Measurements from ENCODE around the gene FGR.
"Not testable (repeated sequence)": the region's sequence is repeated elsewhere in the genome, so short reads cannot be mapped to it uniquely, and the experiment has no call there.

Gene FGR

DNA sequence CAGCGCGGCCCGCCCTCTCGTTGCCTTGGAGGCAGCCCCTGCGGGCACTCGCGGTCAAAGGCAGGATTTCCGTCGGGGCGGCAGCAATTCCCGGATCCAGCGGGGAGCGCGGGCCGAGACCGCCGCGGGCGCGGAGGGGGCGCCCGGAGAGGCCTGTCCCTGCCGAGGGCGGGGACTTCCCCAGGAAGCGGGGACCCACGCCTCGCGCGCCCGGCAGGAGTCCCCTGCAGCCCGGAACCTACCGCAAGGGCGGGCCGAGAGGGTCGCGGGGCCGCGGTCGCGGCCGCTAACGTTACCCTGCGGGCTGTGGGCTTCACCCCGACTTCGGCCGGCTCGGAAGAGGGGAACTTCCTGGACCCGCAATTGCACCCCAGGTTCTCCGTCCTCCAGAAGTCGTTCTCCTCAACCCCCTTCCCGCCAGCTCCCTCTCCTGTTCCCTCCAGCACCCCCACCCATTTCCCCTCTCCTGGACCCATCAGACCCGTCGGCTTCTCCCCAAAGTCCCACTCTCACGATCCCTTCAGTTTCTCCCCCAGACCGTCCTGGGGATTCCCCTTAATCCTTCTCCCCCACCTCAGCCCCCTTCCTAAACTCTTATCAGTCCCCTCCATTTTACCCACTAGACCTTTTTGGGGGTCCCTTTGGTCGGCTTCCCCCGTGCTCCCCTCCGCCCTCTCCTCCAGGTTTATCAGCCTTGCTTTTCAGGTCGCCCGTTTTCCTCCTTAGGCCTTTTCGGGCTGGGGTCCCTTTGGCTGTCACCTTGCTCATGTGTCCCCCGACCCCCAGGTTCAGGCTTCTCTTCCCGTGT is 604 bp downstream of the FGR start:
- DNase-seq, result peak in 1 of 2 experiments; percentile 6

DNA sequence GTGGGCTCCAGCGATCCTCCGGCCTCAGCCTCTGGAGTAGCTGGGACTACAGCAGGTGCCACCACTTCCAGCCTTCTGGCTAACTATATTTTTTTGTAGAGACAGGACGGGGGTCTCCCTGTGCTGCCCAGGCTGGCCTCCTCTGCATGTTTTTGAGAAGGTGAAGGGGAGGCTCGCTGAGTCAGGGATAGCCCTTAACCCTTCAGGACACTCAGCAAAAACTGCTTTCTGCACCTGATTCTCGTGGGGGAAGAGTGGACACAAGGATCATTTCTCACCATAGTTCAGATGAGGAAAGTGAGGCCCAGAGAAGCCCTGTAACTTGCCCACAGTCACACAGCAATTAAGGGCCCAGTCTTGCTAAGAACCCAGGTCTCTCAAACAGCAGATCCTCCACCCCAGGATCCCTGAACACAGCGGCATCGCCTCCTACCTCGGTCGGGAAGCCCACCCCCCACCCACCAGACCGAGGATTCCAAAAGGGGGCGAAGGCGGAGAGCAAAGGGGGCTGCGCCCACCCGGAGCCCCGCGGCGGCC is 1.3 kb downstream of the FGR start:
- no peak for DNase-seq

DNA sequence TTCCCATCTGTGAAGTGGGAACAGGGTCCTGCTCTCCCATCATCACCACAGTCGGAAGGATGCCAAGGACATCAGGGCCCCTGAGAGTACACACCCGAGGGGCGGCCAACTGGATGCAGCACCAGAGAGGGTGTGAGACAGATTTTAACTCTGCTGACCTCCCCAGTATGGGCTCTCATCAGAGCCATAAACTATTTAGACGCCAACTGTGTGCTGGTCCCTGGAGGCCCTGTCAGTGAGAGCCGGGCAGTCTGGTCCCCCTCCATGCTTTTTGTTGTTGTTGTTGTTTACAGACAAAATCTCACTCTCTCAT is 1.7 kb downstream of the FGR start:
- no peak for DNase-seq

DNA sequence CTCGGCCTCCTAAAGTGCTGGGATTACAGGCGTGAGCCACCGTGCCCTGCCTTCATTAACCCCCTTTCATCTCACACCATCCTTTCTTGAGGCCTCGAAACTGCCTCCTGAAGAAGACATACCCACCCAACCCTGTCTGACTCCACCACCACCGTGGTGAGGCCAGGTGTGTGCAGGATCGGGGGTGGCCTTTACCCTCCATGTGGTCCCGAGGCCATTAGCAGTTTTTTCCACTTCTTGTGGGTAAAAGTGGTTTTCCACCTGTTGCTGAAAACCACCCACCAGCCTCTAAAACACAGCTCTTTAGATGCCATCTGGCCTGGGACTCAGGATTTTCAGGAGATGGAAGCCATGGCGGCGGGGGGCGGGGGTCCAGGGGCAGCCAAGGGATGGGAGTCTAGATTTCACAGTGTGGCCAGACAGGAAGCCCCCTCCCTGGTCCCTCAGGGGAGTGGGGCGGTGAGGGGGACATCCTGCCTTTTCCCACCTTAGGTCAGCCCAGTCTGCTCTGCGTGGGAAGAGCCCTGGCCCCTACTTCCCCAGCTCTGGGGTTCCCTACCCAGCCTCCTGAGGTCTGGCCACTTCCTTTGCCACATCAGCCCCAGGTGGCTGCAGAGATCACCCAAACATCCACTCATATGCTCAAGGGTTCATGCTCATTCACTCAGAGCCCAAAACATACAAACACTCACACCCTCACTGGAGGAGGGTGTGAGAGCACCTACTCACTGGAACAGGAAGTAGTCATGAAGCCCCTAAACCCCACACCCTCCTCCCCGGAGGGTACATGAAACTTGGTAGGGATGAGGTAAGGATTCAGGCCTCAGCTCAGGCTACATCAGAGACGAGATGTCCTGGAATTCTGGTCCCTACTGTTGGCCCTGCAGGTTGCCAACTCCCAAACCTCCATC is 2.3 kb downstream of the FGR start:
- DNase-seq, result no peak

DNA sequence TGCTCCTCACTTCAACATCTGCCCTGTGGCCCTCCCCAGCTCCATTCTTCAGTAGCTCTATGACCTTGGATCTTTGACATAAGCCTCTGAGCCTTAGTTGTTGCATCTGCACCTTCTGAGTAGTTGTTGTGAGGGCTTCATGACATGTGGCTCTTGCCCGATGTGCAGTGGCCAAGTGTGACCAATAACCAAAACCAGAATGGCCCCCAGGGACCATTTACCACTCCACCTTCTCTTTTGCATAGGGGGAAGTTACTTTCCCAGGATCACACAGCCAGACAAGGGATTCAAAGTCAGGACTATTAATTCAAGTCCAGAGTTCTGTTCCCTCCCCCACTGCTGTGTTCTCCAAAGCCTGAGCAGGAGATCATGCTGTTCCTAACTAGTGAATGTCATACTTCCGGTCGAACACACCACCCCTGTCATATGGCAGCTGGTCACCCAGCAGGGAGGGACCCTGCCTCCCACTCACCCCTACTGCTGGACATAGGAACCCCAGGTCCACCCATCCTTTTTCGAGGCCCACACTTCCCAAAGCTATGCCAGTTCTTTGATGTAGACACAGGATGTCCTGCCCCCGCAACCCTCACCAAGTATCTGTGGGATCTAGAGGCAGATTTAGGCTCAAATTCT is 4.0 kb downstream of the FGR start:
- no peak for DNase-seq

DNA sequence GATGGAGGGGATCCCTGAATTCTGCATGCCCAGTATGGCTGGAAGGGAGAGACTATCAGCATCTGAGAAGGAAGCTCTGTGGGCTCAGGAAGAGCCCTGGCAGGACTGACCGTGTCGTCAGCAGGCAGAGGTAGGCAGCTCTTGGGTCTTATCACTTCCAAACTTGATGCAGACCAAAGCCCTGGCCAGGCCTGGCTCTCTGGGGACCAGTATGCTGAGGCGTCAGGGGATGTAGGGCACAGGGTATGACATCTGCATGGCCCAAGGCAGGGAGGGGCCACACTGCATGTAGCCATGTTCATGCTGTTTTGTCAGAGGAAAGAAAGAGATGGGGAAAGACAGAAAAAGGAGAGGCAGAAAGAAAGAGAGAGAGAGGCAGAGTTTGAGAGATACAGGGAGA is 6.3 kb downstream of the FGR start:
- DNase-seq, result no peak

DNA sequence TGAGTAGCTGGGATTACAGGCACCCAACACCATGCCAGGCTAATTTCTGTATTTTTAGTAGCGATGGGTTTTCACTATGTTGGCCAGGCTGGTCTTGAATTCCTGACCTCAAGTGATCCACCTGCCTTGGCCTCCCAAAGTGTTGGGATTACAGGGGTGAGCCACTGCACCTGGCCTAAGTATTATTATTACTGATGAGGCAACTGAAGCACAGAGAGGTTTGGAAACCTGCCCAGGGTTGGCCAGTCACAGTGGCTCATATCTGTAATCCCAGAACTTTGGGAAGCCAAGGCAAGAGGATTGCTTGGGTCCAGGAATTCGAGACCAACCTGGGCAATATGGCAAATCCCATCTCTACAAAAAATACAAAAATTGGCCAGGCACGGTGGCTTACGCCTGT is 7.3 kb downstream of the FGR start:
- DNase-seq, result not testable (repeated sequence)

DNA sequence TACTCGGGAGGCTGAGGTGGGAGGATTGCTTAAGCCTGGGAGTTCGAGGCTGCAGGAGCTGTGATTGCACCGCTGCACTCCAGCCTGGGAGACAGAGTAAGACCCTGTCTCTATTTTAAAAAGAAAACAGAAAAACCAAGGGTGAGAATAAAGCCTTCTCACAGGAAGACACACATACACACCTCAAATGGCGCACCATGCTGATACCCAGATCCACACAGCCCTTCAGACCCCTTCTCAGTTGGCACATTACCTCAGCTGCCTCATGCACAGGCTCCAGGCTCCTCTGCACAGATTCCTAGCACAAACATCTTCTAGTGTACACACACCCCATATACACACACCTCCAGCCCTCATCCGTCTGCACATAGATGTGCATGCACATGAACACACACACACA is 7.9 kb downstream of the FGR start:
- no peak for DNase-seq

DNA sequence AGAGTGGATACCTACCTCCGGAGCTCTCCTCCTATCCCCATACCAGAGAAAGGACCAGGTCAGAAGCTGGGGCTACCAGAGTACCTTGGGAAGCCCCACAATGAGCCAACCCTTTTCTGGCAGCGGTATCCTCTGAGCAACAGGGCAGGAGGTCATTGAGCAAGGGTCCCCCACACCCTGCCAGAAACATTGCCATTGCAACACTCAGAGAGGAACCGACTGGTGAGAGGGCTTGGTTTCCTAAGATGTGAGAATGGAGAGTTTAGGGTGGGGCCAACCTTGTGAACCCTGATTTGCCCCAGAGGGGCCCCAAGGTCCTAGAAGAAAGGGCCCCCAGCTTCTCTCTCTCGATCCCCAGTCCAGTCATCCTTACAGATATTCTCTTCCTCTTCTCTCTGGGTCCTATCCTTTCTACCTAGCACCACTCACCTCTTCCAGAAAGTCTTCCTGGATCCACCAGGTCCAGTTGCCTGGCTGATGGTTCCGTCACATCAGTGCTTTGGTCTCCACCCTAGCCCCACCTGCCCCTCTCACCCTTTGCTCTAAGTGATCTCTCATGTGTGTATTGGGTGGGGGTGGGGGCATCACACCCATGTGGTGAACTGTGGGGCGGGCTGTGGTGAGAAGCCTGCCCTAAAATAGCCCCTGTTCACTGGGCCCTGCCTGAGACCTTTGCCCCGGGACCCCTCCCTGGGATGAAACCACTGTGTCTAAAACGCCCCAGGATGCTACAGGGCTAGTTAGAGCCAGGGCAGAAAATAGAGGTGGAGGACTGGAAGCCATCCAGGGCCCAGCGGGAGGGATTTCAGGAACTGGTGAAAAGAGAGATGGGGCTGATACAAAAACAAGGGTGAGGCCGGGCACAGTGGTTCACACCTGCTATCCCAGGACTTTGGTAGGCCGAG is 8.7 kb downstream of the FGR start:
- peak; percentile 33 to 41 for DNase-seq

DNA sequence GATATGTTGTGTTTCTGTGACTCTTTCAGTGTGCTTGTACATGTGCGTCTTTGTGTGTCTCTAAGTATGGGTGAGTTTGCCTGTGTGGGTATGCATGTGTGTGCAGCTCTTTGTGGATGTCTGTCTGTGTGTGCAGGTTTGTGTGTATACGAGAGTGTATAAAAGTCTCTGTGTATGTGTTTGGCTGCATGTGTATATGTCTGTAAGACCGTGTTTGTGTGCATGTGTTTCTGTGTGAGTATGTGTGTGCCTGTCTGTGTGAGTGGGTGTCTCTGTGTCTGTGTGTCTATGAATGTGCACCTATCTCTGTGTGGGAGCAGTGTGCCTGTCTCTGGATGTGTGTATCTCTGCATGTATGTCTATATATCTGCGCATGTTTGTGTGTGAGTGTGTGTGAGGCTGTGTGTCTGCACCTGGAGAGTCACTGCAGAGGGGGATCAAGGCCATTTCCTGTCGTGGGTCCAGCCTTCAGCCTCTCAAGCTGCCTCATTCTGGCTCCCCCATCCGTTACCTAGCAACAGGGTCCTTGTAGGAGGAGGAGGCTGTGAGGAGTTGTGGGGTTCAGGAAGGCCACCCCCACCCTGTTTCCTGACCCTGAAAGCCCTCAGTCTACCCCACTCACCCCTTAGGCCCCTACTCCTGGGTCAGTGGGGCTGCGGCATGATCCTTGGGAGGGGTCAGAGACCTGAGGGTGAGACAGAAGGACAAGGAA is 10.4 kb downstream of the FGR start:
- DNase-seq, result no peak

DNA sequence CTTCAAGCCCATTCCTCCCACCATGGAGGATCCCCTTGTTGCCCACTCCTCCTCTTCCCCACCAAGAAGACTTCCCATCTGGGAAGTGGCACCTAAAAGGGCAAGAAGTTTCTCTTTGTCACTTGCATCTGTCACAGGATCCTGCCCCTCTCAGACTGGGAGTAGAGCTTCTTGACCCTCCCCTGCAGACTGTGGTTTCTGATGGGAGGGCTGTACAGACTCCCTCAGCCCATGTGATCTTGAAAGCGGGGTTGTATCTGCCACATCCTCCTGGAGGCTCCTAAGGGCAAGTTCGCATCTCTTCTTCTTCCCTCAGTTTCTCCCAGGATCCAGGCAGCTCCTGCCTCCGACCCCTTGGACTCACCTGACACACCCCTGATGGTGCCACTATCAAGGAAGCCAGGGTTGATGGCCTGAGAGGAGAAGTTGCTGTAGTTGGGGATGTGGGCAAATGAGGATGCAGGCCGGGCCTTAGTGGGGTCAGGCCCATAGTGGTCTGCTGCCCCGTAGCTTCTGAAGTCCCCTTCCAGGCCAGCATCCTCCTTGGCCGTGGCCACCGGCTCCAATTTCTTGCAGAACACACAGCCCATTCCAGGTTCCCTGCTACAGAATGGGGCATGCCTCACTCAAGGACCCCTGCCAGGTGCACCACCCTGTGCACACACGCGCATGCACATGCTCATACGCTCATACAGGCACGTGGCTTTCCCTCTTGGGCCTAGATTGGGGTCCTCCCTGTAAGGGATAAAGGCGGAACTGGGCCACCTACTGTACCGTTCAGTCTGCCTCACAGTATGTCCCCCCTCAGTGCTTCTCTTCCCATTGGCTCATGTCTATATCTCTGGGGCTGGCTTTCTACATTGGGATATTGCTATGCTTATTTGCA is 11.4 kb downstream of the FGR start:
- DNase-seq, result peak; percentile 69 to 80

DNA sequence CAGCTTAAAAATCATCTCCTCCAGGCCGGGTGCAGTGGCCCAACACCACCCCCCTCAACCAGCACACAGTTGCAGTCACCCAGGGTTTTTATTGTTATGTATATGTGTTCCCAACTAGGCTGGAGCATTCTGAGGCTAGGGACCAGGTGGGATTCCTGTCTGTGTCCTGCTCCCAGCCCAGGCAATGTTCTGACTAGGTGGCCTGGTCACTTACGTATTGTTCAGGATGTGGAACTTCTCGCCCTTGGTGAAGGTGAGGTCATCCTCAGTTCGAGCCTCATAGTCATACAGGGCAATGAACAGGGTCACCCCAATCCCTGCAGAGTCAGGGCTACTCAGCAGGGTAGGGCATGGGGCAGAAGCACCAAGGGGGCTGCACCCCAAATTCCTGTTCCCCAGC is 12.2 kb downstream of the FGR start:
- DNase-seq, result no peak

DNA sequence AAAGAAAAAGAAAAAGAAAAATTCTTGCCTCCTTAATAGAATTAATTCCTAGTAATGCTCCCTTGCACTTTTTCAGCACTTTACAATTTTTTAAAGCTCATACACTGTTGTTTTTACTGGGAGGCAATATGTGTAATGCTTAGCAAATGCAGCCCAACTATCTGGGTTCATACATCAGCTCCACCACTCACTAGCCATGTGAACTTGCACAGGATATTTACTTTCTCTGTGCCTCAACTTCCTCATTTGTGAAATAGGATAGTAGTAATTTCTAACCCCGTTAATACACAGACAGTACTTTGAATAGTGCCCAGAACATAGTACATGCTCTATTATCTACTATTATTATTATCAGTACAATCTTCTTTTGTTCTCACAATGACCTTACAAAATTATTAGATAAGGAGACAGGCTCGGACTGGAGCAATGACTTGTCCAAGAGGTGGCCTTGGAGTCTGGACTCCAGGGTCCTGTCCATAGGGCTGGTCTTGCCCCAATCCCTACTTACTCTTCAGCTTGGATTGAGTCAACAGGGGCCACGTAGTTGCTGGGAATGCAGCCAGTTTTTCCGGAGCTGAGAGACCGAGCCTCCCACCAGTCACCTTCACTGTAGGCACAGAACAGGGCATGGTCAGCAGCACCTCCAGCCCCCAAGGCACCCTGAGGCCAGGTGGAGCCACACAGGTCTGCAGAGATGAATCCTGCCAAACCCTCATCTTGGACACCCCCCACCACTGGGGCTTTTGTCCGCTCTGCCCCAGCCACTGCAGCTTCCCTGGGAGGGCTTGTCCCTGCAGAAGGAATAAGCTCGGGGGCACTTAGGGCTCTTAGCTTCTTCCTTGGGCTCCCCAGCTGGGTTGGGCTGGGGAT is 13.7 kb downstream of the FGR start:
- peak in 1 of 2 experiments; percentile 27 for DNase-seq

DNA sequence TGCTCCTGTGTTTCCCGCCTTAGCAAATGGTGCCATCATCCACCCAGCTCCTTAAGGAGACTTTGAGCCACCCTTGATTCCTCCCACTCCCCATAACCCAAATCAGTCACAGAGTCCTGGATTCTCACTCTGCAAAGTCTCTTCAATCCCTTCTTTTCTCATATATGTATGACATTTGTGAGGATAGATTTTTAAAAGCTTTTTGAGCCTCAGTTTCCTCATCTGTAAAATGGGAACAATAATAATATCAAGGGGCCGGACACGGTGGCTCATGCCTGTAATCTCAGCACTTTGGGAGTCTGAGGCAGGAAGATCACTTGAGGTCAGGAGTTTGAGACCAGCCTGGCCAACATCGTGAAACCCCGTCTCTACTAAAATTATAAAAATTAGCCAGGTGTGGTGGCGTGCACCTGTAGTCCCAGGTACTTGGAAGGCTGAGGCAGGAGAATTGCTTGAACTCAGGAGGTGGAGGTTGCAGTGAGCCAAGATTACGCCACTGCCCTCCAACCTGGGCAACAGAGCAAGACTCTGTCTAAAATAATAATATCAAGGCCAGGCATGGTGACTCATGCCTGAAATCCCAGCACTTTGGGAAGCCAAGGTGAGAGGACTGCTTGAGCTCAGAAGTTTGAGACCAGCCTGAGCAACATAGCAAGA is 15.1 kb downstream of the FGR start:
- DNase-seq, result not testable (repeated sequence)

DNA sequence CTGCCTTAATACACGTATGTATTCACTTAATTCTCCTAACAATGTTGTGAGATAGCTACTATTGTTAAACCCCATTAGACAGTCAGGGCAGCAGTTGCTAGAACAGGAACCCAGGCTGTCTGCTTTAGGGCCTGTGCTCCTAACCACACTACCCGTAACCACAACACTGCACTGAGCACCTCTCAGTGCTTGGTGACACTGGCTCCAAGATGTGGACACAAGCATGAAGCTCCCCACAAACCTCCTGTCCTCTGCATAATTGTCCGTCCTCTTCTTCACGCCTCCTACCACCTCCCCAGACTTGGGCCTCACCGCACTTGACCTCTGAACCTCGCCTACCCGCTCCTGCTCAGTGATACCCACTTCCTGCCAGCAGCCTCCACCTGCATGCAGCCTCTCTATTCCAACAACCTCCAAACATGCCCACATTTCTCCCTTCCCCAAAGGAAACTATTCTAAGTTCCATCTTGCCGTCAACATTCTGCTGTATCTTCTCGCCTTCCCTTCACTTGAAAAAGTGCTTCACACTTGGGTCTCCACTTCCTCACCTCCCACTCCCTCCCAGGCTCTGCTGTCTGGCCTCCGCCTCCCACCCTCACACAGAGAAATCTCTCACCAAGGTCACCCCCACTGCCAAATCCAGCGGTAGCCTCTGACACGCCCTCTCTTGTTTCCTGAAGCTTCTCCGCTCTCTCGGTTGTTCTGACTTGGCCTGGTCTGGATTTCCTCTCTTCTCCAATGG is 16.5 kb downstream of the FGR start:
- DNase-seq, result peak; percentile 43 to 52

DNA sequence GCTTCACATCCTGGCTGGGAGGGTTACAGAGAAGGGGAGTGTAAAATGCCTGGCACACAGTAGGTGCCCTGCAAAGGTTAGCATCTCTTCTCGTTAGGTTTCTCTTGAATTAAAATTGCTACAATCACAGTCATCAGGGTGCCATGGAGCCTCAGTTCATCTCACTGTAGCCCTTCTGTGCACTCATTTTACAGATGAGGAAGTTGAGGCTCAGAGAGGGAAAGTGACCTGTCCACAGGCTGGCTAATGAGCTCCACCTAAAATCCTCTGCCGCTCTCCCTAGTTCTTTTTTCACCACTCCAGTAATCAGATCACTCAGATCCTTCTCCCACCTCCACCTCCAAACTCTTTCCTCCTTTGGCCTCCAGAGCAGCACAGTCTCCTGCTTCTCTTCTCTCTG is 17.6 kb downstream of the FGR start:
- no peak for DNase-seq

DNA sequence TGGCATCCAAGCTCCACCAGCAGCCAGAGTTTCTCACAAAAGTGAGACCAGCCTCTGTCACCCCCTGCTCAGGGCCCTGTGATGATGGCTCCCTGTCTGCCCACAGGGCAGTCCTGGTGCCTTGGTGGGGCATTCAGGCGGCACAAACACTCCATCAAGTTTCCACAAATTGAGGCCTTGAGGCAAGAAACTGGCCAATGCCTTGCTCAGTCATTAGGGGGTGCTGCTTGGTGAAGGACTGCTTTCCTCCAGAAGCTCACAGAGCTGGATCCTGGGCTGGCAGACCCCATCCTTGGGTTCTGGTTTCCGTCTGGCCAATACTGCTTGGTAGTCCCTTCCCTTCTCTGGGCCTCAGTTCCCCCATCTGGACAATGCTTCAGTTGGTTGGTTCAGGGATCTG is 18.5 kb downstream of the FGR start:
- peak in 1 of 2 experiments; percentile 21 for DNase-seq
